ENCODE results near the gene RPL14.

RPL14 gene

DNA sequence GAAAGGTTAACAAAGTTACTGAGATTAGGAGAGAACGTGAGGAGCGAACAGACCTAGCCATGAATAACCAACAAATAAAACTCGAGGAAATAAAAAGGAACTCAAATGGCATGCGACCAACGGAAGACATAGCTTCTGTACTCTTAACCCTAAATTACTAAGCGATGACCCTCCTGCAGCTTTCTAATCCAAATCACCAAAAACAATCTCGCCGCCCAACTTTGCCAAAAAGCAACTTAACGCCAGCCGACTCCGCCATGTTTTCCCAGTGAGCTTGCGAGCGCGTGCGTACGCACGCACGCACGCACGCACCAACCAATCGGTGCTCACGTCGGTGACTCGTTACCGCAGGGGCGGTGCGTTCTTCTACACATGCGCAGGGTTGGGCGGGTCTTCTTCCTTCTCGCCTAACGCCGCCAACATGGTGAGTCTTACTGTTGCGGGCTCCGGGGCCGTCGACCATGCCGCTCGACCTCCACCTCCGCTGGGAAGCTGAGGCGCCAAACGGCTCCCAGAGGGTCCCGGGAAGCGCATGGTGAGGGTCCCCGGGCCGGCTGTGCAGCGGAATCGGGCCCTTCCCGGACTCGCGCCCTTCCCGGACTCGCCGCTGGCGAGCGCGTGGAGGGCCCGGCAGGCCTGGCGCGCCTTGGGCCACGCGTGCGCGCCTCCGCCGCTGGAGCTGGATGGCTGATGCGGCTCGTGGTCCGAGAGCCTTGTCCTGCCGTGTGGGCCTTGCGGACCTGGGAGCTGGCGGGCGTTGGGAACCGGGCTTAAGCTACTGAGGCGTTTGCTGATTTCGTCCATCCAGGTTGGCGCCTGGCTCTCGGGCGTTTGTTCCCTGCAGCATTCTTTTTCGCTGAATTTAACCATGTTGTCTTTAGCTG, at the start of gene RPL14:
Gene RPL14, plus strand, starts transcription at position 400 of the 884 bp plus-strand sequence. Its CDS starts 133 bp downstream, at position 533.
- H3K4me3 ChIP-seq (ENCODE audit: low read length), result peak within 1 kb of the TSS; percentile 93
- TF ChIP-seq, protein P1, sequence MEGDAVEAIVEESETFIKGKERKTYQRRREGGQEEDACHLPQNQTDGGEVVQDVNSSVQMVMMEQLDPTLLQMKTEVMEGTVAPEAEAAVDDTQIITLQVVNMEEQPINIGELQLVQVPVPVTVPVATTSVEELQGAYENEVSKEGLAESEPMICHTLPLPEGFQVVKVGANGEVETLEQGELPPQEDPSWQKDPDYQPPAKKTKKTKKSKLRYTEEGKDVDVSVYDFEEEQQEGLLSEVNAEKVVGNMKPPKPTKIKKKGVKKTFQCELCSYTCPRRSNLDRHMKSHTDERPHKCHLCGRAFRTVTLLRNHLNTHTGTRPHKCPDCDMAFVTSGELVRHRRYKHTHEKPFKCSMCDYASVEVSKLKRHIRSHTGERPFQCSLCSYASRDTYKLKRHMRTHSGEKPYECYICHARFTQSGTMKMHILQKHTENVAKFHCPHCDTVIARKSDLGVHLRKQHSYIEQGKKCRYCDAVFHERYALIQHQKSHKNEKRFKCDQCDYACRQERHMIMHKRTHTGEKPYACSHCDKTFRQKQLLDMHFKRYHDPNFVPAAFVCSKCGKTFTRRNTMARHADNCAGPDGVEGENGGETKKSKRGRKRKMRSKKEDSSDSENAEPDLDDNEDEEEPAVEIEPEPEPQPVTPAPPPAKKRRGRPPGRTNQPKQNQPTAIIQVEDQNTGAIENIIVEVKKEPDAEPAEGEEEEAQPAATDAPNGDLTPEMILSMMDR (IDR thresholded peaks at IDR 0.05; ENCODE audit: low read depth, low read length, poor library complexity, severe bottlenecking), result no peak
- no peak for TF ChIP-seq EZH2phosphoT487 (IDR thresholded peaks at IDR 0.05; ENCODE audit: borderline replicate concordance, low read length)
- no peaks in the 10 kb centered on the region for H3K9me3 ChIP-seq (ENCODE audit: control insufficient read depth, insufficient read depth, low read length)
- H3F3A ChIP-seq (ENCODE audit: control insufficient read depth, insufficient read depth), result peaks cover 27% of the 10 kb centered on the region
- H3K4me1 ChIP-seq (ENCODE audit: control insufficient read depth, low read length), result peaks cover 36% of the 10 kb centered on the region
- no peaks in the 10 kb centered on the region for H3K27me3 ChIP-seq (ENCODE audit: control insufficient read depth, low read length)
- H3K9me2 ChIP-seq (replicated peaks; ENCODE audit: control insufficient read depth, low read length), result no peaks in the 10 kb centered on the region
- H3K79me2 ChIP-seq (ENCODE audit: control insufficient read depth, low read length), result peaks cover 58% of the 10 kb centered on the region
- peaks cover 28% of the 10 kb centered on the region for H4K20me1 ChIP-seq (ENCODE audit: control insufficient read depth, insufficient read depth, low read depth, low read length)
- H3K4me2 ChIP-seq (ENCODE audit: low read length), result peak within 1 kb of the TSS; percentile 89
- H3K27ac ChIP-seq (ENCODE audit: low read depth, low read length), result peak within 1 kb of the TSS; percentile 49
- H3K36me3 ChIP-seq (ENCODE audit: control insufficient read depth, low read length), result peaks cover 50% of the 10 kb centered on the region

DNA sequence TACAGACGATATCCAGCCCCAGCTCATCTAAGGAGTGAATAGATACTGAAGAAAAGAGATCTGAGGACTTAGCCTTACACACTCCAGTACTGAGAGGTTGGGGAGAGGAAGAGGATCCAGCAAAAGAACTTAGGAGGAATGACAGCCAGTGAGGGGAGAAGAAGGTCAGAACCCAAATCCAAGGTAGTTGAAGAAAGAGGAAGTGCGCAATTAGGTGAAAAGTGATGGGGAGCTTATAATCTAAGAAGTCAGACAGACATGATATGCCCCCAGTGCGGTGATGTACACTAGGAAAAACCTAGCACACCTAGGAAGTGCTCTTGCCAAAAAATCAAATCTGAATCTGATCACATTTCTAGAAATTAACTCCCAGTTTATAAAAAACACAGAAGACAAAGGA, 49.5 kb upstream of the RPL14 start:
- Histone ChIP-seq H3K4me2 (ENCODE audit: low read length) (no peak overlapping the region), H4K20me1 (ENCODE audit: control insufficient read depth, insufficient read depth, low read depth, low read length) (no peaks in the 10 kb centered on the region), H3K36me3 (ENCODE audit: control insufficient read depth, low read length) (no peaks in the 10 kb centered on the region), H3K4me3 (ENCODE audit: low read length) (no peak overlapping the region), H3K9me3 (ENCODE audit: control insufficient read depth, insufficient read depth, low read length) (no peaks in the 10 kb centered on the region), H3K4me1 (ENCODE audit: control insufficient read depth, low read length) (no peaks in the 10 kb centered on the region), H3K27me3 (ENCODE audit: control insufficient read depth, low read length) (peaks cover 10% of the 10 kb centered on the region; the same call in 1 of the 2 replicates), H3K27ac (ENCODE audit: low read depth, low read length) (no peak overlapping the region), H3F3A (ENCODE audit: control insufficient read depth, insufficient read depth) (no peaks in the 10 kb centered on the region), H3K9me2 (replicated peaks; ENCODE audit: control insufficient read depth, low read length) (no peaks in the 10 kb centered on the region), H3K79me2 (ENCODE audit: control insufficient read depth, low read length) (no peaks in the 10 kb centered on the region)
- TF ChIP-seq, protein P1 (IDR thresholded peaks at IDR 0.05; ENCODE audit: low read depth, low read length, poor library complexity, severe bottlenecking), result no peak
- TF ChIP-seq EZH2phosphoT487 (IDR thresholded peaks at IDR 0.05; ENCODE audit: borderline replicate concordance, low read length), result no peak

DNA sequence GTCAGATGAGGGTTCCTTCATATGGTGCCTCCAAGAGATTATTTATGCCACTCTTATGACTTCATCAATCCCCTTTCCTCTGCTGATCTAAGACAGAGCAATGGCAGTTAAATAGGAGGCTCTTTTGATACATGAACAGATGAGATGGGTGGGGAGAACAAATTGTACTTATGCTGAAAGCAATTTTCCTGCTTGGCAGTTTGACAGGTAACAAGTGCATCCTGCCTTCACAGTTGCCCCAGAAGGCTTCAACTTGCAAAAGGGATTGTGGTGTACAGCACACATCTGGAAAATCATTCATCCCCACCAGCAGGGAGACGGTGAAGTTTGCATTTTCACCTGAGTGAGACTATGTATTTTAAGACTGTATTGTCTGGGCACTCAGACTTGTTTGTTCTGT, 42.9 kb upstream of the RPL14 start:
- Histone ChIP-seq H3K4me1 (ENCODE audit: control insufficient read depth, low read length) (no peaks in the 10 kb centered on the region), H3K4me3 (ENCODE audit: low read length) (no peak overlapping the region), H4K20me1 (ENCODE audit: control insufficient read depth, insufficient read depth, low read depth, low read length) (no peaks in the 10 kb centered on the region), H3K27ac (ENCODE audit: low read depth, low read length) (no peak overlapping the region), H3K9me3 (ENCODE audit: control insufficient read depth, insufficient read depth, low read length) (no peaks in the 10 kb centered on the region), H3F3A (ENCODE audit: control insufficient read depth, insufficient read depth) (no peaks in the 10 kb centered on the region), H3K36me3 (ENCODE audit: control insufficient read depth, low read length) (no peaks in the 10 kb centered on the region), H3K79me2 (ENCODE audit: control insufficient read depth, low read length) (no peaks in the 10 kb centered on the region), H3K4me2 (ENCODE audit: low read length) (no peak overlapping the region), H3K27me3 (ENCODE audit: control insufficient read depth, low read length) (peaks cover 16% of the 10 kb centered on the region), H3K9me2 (replicated peaks; ENCODE audit: control insufficient read depth, low read length) (no peaks in the 10 kb centered on the region)
- TF ChIP-seq, protein P1 (IDR thresholded peaks at IDR 0.05; ENCODE audit: low read depth, low read length, poor library complexity, severe bottlenecking), result no peak
- TF ChIP-seq EZH2phosphoT487 (IDR thresholded peaks at IDR 0.05; ENCODE audit: borderline replicate concordance, low read length), result no peak

All from DOHH2 (cell line).